ENCODE measurements around the gene ABHD14A.

ABHD14A gene

GRCh38 chr3:51958603-51959521 is 16.0 kb upstream of the ABHD14A start:
- TF ChIP-seq GABPA (IDR thresholded peaks at IDR 0.05; ENCODE audit: low read depth) = no peak
- DNase-seq (ENCODE audit: low read depth in 1 of 2, low spot score in 1 of 2) = no peak
- no peak overlapping the region for H3K4me3 ChIP-seq (replicated peaks; ENCODE audit: insufficient read depth, low read length)
- peaks cover 8% of the 10 kb centered on the region for H3K27me3 ChIP-seq (ENCODE audit: insufficient read depth, poor library complexity, severe bottlenecking)
- H3K27ac ChIP-seq (replicated peaks) = no peak overlapping the region

DNA sequence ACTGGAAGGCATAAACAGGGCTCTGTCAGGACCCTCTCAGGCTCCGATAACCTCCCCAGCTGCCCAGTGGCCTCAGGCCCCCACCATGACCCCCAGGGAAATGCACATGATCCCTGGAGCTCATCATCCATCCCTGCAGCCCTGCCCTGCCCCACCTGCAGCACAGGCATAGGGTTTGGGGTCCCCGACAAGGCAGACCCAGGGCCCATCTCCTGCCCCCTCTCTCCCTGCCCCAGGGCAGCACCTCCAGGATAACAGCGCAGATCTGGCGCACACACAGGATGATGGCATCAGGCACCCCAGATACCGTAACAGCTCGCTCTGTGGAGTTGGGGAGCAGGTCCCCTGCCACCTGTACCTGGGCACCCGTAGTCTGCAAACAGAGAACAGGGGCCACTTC is 15.2 kb upstream of the ABHD14A start:
- TF ChIP-seq, protein P1, sequence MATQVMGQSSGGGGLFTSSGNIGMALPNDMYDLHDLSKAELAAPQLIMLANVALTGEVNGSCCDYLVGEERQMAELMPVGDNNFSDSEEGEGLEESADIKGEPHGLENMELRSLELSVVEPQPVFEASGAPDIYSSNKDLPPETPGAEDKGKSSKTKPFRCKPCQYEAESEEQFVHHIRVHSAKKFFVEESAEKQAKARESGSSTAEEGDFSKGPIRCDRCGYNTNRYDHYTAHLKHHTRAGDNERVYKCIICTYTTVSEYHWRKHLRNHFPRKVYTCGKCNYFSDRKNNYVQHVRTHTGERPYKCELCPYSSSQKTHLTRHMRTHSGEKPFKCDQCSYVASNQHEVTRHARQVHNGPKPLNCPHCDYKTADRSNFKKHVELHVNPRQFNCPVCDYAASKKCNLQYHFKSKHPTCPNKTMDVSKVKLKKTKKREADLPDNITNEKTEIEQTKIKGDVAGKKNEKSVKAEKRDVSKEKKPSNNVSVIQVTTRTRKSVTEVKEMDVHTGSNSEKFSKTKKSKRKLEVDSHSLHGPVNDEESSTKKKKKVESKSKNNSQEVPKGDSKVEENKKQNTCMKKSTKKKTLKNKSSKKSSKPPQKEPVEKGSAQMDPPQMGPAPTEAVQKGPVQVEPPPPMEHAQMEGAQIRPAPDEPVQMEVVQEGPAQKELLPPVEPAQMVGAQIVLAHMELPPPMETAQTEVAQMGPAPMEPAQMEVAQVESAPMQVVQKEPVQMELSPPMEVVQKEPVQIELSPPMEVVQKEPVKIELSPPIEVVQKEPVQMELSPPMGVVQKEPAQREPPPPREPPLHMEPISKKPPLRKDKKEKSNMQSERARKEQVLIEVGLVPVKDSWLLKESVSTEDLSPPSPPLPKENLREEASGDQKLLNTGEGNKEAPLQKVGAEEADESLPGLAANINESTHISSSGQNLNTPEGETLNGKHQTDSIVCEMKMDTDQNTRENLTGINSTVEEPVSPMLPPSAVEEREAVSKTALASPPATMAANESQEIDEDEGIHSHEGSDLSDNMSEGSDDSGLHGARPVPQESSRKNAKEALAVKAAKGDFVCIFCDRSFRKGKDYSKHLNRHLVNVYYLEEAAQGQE (IDR thresholded peaks at IDR 0.05; ENCODE audit: insufficient replicate concordance, low read depth) = no peak
- TF ChIP-seq GABPA (IDR thresholded peaks at IDR 0.05; ENCODE audit: low read depth) = no peak
- TF ChIP-seq POLR2AphosphoS5 (IDR thresholded peaks at IDR 0.05; ENCODE audit: low read depth) = no peak
- TF ChIP-seq SPI1 (IDR thresholded peaks at IDR 0.05; ENCODE audit: borderline replicate concordance, low read depth) = no peak
- TF ChIP-seq, protein P2, sequence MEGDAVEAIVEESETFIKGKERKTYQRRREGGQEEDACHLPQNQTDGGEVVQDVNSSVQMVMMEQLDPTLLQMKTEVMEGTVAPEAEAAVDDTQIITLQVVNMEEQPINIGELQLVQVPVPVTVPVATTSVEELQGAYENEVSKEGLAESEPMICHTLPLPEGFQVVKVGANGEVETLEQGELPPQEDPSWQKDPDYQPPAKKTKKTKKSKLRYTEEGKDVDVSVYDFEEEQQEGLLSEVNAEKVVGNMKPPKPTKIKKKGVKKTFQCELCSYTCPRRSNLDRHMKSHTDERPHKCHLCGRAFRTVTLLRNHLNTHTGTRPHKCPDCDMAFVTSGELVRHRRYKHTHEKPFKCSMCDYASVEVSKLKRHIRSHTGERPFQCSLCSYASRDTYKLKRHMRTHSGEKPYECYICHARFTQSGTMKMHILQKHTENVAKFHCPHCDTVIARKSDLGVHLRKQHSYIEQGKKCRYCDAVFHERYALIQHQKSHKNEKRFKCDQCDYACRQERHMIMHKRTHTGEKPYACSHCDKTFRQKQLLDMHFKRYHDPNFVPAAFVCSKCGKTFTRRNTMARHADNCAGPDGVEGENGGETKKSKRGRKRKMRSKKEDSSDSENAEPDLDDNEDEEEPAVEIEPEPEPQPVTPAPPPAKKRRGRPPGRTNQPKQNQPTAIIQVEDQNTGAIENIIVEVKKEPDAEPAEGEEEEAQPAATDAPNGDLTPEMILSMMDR (IDR thresholded peaks at IDR 0.05; ENCODE audit: insufficient read depth, low read length) = no peak
- Histone ChIP-seq H3K27me3 (ENCODE audit: insufficient read depth, poor library complexity, severe bottlenecking) (peaks cover 8% of the 10 kb centered on the region), H3K27ac (replicated peaks) (no peak overlapping the region), H3K4me3 (replicated peaks; ENCODE audit: insufficient read depth, low read length) (no peak overlapping the region)
- no peak for DNase-seq (ENCODE audit: low read depth in 1 of 2, low spot score in 1 of 2)

GRCh38 chr3:51960386-51960785 is 14.5 kb upstream of the ABHD14A start:
- Histone ChIP-seq H3K27me3 (ENCODE audit: insufficient read depth, poor library complexity, severe bottlenecking) (peaks cover 8% of the 10 kb centered on the region), H3K4me3 (replicated peaks; ENCODE audit: insufficient read depth, low read length) (no peak overlapping the region), H3K27ac (replicated peaks) (no peak overlapping the region)
- TF ChIP-seq SPI1 (IDR thresholded peaks at IDR 0.05; ENCODE audit: borderline replicate concordance, low read depth) (no peak), GABPA (IDR thresholded peaks at IDR 0.05; ENCODE audit: low read depth) (no peak)
- DNase-seq (ENCODE audit: low read depth in 1 of 2, low spot score in 1 of 2) = no peak

GRCh38 chr3:51961011-51961410 is 13.9 kb upstream of the ABHD14A start:
- no peak overlapping the region for H3K27ac ChIP-seq (replicated peaks)
- no peak for DNase-seq (ENCODE audit: low read depth in 1 of 2, low spot score in 1 of 2)
- TF ChIP-seq GABPA (IDR thresholded peaks at IDR 0.05; ENCODE audit: low read depth) (no peak), POLR2AphosphoS5 (IDR thresholded peaks at IDR 0.05; ENCODE audit: low read depth) (no peak), SPI1 (IDR thresholded peaks at IDR 0.05; ENCODE audit: borderline replicate concordance, low read depth) (no peak)
- TF ChIP-seq, protein P1 (IDR thresholded peaks at IDR 0.05; ENCODE audit: insufficient replicate concordance, low read depth) = no peak
- TF ChIP-seq, protein P2 (IDR thresholded peaks at IDR 0.05; ENCODE audit: insufficient read depth, low read length) = no peak
- no peak overlapping the region for H3K4me3 ChIP-seq (replicated peaks; ENCODE audit: insufficient read depth, low read length)
- peaks cover 10% of the 10 kb centered on the region for H3K27me3 ChIP-seq (ENCODE audit: insufficient read depth, poor library complexity, severe bottlenecking)

Data from HL-60 (cell line).